Glutamatergic neuron (in vitro differentiated cells): ENCODE results near the gene DBNDD2. TPM values are rescaled to one million over a fixed set of nuclear protein-coding genes. Genes with fewer than 3 reads are reported as not detected.

Experiments used
- DNase-seq: peaks from one replicate; pipeline ENCODE4 v3.0.0; 2022
- H3K27ac Mint-ChIP-seq: one replicate; pipeline ENCODE4 v1.8.0; 2020; ENCODE audit warnings: mild to moderate bottlenecking, mixed read lengths, inconsistent platforms; ENCODE audit not compliant: unreplicated experiment
- H3K27me3 Mint-ChIP-seq: one replicate; pipeline ENCODE4 v1.8.0; 2020; ENCODE audit warnings: mild to moderate bottlenecking, moderate library complexity, mixed read lengths, inconsistent platforms; ENCODE audit not compliant: unreplicated experiment
- H3K36me3 Mint-ChIP-seq: one replicate; pipeline ENCODE4 v1.8.0; 2020; ENCODE audit warnings: mild to moderate bottlenecking, mixed read lengths, inconsistent platforms; ENCODE audit not compliant: unreplicated experiment
- H3K4me1 Mint-ChIP-seq: one replicate; pipeline ENCODE4 v1.8.0; 2020; ENCODE audit warnings: mild to moderate bottlenecking, low read depth, mixed read lengths, inconsistent platforms; ENCODE audit not compliant: unreplicated experiment
- H3K4me3 Mint-ChIP-seq: one replicate; pipeline ENCODE4 v1.8.0; 2020; ENCODE audit warnings: mild to moderate bottlenecking, mixed read lengths, inconsistent platforms; ENCODE audit not compliant: unreplicated experiment
- H3K9me3 Mint-ChIP-seq: one replicate; pipeline ENCODE4 v1.8.0; 2020; ENCODE audit warnings: mild to moderate bottlenecking, moderate library complexity, mixed read lengths, inconsistent platforms; ENCODE audit not compliant: unreplicated experiment
- total RNA-seq: library from RNA; stranded (reverse); fragmentation: NEBNext Ultra II Directional; extraction: Animal tissue kit (Norgen Biotek cat#: 25700); gene quantifications from one replicate; pipeline ENCODE4 v1.2.1, GENCODE V29; 2021; ENCODE audit not compliant: unreplicated experiment
- TF ChIP-seq, protein P1 (sequence below): fragments of 200-600 bp; sonication (generic); IDR thresholded peaks from one replicate; pipeline ENCODE4 v1.5.0; 2021; ENCODE audit not compliant: partially characterized antibody, unreplicated experiment

Gene DBNDD2
- total RNA-seq, 1 donor from 2014 or later, result 4.1 TPM

DNA sequence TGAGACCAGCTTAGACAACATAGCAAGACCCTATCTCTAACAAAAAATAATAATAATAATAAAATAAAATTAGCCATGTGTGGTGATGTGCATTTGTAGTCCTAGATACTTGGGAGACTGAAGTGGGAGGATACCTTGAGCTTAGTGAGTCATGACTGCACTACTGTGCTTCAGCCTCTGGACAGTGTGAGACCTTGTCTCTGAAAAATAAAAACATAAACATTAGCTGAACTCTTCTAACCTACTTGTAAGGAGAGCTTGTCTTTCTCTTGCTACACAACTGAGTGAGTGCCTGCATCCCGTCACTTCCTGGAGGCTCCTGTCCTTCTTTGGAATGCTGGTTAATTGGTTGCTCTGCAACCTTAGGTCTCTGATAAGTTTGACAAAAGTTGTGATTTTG, 5.1 kb upstream of the DBNDD2 start:
- TF ChIP-seq, protein P1, sequence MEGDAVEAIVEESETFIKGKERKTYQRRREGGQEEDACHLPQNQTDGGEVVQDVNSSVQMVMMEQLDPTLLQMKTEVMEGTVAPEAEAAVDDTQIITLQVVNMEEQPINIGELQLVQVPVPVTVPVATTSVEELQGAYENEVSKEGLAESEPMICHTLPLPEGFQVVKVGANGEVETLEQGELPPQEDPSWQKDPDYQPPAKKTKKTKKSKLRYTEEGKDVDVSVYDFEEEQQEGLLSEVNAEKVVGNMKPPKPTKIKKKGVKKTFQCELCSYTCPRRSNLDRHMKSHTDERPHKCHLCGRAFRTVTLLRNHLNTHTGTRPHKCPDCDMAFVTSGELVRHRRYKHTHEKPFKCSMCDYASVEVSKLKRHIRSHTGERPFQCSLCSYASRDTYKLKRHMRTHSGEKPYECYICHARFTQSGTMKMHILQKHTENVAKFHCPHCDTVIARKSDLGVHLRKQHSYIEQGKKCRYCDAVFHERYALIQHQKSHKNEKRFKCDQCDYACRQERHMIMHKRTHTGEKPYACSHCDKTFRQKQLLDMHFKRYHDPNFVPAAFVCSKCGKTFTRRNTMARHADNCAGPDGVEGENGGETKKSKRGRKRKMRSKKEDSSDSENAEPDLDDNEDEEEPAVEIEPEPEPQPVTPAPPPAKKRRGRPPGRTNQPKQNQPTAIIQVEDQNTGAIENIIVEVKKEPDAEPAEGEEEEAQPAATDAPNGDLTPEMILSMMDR, result no peak
- H3K36me3 Mint-ChIP-seq, result peaks cover 23% of the 10 kb centered on the region
- H3K4me3 Mint-ChIP-seq, result no peak overlapping the region
- H3K4me1 Mint-ChIP-seq, result no peaks in the 10 kb centered on the region
- no peak for DNase-seq
- no peak overlapping the region for H3K27ac Mint-ChIP-seq
- H3K27me3 Mint-ChIP-seq, result peaks cover 18% of the 10 kb centered on the region
- H3K9me3 Mint-ChIP-seq, result peaks cover 19% of the 10 kb centered on the region

DNA sequence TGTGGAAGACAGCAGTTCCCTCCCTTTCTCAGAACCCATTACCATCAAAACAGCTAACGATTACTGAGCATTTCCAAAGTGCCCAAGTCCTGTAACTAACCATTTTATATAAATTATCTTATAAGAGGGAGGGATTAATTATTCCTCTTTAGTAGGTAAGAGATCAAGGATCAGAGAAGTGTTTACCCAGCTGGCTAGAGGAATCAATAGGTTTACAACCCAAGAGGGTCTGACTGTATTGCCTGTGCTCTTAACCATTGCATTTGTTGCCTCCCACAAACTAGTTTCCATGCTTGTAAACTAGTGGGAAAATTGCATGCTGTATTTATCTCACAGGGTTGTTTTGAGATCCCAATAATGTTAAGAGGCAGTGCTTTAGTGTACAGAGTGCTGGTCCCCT, 3.7 kb upstream of the DBNDD2 start:
- H3K4me1 Mint-ChIP-seq, result no peaks in the 10 kb centered on the region
- H3K4me3 Mint-ChIP-seq, result peak overlapping the region; percentile 35
- peaks cover 21% of the 10 kb centered on the region for H3K9me3 Mint-ChIP-seq
- peaks cover 18% of the 10 kb centered on the region for H3K36me3 Mint-ChIP-seq
- TF ChIP-seq, protein P1, result no peak
- DNase-seq, result no peak
- no peak overlapping the region for H3K27ac Mint-ChIP-seq
- H3K27me3 Mint-ChIP-seq, result peaks cover 18% of the 10 kb centered on the region

DNA sequence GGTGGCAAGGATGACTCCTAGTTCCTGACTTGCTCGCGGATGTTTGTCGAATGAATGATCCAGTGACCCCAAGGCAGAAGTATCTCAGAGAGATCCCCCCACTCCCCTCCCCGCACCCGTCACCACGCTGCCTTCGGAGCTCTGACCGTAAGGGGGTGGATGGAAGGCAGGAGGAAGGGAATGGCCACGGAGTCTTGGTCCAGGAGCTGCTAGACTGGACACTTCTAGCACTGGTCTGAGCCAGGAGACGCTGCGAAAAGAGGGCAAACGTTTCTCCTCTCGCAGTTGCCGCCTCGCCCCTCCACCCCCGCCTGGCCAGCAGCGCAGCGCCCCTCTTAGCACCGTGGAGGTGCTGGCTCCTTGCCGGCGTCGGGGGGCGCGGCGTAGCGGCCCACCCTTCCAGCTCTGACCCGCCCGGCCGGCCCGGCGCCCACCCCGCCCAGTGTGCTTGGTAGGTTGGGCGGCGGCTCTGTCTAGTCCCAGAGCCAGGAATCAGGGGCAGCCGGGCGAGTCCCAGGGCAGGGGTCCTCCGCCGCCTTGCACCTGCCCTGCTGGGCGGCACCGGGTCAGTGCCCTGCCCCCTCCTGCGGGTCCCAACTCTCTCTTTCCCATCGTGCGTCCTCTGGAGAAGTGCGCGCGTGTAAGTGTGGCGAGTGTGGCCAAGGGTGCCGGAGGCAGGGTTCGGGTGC, 2.4 kb upstream of the DBNDD2 start:
- peaks cover 16% of the 10 kb centered on the region for H3K27me3 Mint-ChIP-seq
- no peaks in the 10 kb centered on the region for H3K4me1 Mint-ChIP-seq
- H3K36me3 Mint-ChIP-seq, result peaks cover 10% of the 10 kb centered on the region
- TF ChIP-seq, protein P1, result no peak
- peak overlapping the region; percentile 82 for H3K4me3 Mint-ChIP-seq
- peaks cover 13% of the 10 kb centered on the region for H3K9me3 Mint-ChIP-seq
- DNase-seq, result peak; percentile 31
- no peak overlapping the region for H3K27ac Mint-ChIP-seq

DNA sequence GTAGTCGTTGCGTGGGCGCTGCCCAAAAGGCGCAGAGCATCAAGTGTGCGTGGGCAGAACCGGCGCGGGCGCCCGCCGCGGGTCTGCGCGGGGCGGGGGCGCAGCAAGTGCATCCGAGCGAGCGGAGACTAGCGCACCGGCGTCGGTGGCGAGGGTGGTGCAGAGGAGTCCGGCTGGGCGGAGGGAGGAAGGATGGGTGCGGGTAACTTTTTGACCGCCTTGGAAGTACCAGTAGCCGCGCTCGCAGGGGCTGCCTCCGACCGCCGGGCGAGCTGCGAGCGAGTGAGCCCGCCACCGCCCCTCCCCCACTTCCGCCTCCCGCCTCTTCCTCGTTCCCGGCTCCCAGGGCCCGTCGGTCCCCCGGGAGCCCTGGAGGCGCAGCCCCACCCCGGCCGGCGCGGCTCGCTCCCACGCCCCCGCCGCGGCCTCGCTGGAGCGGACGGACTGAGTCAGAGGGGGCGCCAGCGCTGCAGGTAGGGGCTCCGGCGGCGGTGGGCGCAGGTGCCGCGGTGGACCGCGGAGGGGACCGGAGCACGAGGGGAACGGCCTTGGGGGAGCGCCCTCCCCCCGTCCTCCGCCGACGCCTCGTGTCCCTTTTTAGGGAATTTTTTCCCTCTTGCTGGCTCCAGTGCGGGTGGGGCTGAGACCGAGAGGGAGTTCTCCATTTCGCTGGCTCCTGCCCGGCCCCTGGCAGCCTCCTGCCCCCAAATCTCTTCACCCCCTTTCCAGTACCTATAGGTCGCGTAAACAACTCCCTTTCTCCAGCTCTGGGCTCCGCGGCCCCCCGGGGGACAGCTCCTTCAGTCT, 1.6 kb upstream of the DBNDD2 start:
- peak; percentile 56 for DNase-seq
- Mint-ChIP-seq H3K9me3 (peaks cover 11% of the 10 kb centered on the region), H3K27ac (no peak overlapping the region), H3K4me1 (no peaks in the 10 kb centered on the region), H3K27me3 (peaks cover 17% of the 10 kb centered on the region), H3K36me3 (peaks cover 7% of the 10 kb centered on the region), H3K4me3 (peak overlapping the region; percentile 82)
- TF ChIP-seq, protein P1, result no peak
